Measurements from ENCODE around the gene HSP90B1. TPM values are rescaled to one million over a fixed set of nuclear protein-coding genes. Genes with fewer than 3 reads are reported as not detected.
A peak's percentile ranks its signal among the peaks of the same experiment; 100 is the strongest.

The HSP90B1 gene
- total and polyA plus RNA-seq, 4 donors, result 374 to 594 (median 433) TPM

DNA sequence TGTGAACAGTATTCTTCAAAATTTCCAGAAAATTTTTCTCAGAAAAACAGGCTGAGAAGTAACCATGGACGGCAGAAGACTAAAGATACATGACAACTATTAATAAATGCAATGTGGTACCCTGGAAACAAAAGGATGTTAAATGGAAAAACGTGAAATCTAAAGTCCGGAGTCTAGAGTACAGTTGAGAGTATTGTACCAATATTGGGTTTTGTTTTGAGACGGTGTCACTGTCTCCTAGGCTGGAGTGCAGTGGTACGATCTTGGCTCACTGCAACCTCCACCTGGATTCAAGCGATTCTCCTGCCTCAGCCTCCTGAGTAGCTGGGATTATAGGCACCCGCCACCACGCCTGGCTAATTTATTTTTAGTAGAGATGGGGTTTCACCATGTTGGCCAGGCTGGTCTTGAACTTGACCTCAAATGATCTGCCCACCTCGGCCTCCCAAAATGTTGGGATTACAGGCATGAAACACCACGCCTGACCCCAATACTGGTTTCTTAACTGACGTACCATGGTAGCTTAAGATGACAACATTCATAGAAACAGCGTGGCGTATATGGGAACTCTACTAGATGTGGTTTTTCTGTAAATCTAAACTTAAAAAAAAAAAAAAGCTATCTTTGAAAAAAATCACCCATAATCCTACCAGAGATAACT is 18.7 kb downstream of the HSP90B1 start:
- no peaks in the 10 kb centered on the region for H3K4me1 ChIP-seq (ENCODE audit: control insufficient read depth, insufficient read depth, low read length)
- WGBS (ENCODE audit: insufficient coverage), result 95% methylated on average over 5 of the region's 13 CpGs
- H3K27ac ChIP-seq (ENCODE audit: low read depth, low read length), result no peak overlapping the region
- no peak for DNase-seq (ENCODE audit: low read depth in 4 of 6, low spot score in 6 of 6)
- H3K9me3 ChIP-seq (ENCODE audit: control insufficient read depth, insufficient read depth, low read length), result no peaks in the 10 kb centered on the region
- peaks cover 26% of the 10 kb centered on the region for H3K36me3 ChIP-seq (ENCODE audit: control insufficient read depth, insufficient read depth, low read length)
- H3K27me3 ChIP-seq (ENCODE audit: control insufficient read depth, insufficient read depth, low read length), result no peaks in the 10 kb centered on the region
- H3K4me3 ChIP-seq (ENCODE audit: low read depth, low read length), result no peak overlapping the region

DNA sequence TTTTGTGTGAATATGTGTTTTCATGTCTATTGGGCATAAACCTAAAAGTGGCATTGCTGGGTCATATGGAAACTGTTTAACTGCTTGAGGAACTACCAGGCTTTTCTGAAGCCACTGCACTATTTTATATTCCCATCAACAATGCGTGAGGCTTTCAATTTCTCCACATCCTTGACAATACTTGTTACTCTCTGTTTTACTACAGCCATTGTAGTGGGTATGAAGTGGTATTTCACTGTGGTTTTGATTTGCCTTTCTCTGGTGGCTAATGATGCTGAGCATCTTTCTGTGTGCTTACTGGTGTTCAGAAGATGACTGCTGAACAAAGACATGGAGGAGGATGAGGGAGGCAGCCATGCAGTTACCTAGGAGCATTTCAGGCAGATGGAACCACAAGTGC is 22.3 kb downstream of the HSP90B1 start:
- Histone ChIP-seq H3K4me1 (ENCODE audit: control insufficient read depth, insufficient read depth, low read length) (peaks cover 15% of the 10 kb centered on the region), H3K27ac (ENCODE audit: low read depth, low read length) (no peak overlapping the region), H3K9me3 (ENCODE audit: control insufficient read depth, insufficient read depth, low read length) (no peaks in the 10 kb centered on the region), H3K27me3 (ENCODE audit: control insufficient read depth, insufficient read depth, low read length) (no peaks in the 10 kb centered on the region), H3K4me3 (ENCODE audit: low read depth, low read length) (no peak overlapping the region), H3K36me3 (ENCODE audit: control insufficient read depth, insufficient read depth, low read length) (peaks cover 10% of the 10 kb centered on the region)
- no CpG with 5 or more reads among the region's 1 CpG for WGBS (ENCODE audit: insufficient coverage)
- DNase-seq (ENCODE audit: low read depth in 4 of 6, low spot score in 6 of 6), result no peak

DNA sequence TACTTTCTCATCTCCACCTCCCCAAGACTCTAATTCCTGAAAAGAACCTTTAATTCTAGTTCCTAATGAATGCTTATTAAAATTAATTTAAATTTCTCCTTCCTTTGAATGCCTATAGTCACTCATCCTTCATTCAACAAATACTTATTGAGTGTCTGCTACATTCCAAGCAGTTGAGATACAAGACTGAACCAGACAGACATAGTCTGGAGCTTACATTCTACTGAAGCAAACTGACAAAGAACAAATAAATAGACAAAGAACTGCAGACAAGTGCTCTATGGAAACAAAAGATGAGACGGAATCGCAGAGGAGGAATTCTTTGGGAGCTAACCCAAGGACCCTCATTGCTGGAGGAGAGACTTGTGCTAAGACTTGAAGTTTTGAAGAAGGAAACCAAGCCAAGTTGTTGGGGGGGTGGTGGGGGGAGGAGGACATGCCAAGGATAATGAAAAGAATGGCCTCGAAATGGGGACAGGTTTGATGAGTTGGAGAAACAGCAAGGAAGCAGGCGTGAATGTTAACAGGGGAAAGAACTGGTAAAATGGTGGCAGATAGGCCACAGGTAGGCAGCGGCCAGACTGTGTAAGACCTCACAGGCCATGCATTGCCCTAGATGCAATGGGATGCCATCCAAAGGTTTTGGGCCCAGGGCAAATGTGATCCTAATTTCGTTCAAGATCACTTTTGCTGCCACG is 25.8 kb downstream of the HSP90B1 start:
- peak in 2 of 6 donors; percentile 15 to 26 for DNase-seq (ENCODE audit: low read depth in 4 of 6, low spot score in 6 of 6)

DNA sequence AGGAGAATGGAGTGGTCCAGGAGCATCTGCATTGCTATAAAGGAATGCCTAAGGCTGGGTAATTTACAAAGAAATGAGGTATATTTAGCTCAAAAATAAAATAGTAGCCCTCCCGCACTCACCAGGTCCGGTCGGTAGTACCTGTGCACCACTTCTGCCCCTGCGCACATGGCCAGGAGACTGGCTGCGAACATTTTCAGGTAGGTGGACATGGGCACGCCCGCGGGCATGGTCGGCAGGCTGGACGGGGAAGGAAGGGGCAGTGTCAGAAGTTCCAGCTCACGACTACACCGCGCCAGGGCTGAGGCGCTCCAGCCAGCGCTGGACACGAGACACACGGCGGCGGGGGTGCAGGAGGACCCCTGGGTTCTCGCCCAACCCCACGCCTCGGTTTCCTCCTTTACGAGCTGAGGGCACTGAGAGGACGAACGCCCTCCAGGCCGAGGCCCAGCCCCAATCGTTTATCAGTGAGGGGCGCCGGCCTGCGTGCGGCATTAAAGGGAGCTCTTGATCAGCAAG is 26.4 kb downstream of the HSP90B1 start:
- Histone ChIP-seq H3K27me3 (ENCODE audit: control insufficient read depth, insufficient read depth, low read length) (no peaks in the 10 kb centered on the region), H3K36me3 (ENCODE audit: control insufficient read depth, insufficient read depth, low read length) (peaks cover 4% of the 10 kb centered on the region), H3K9me3 (ENCODE audit: control insufficient read depth, insufficient read depth, low read length) (no peaks in the 10 kb centered on the region), H3K4me3 (ENCODE audit: low read depth, low read length) (peak overlapping the region; percentile 75), H3K4me1 (ENCODE audit: control insufficient read depth, insufficient read depth, low read length) (peaks cover 17% of the 10 kb centered on the region), H3K27ac (ENCODE audit: low read depth, low read length) (peak overlapping the region; percentile 98)
- DNase-seq (ENCODE audit: low read depth in 4 of 6, low spot score in 6 of 6), result no peak
- WGBS (ENCODE audit: insufficient coverage), result 0% methylated on average over 31 of the region's 31 CpGs

More for the DNA sequence above, 25.8 kb downstream of the HSP90B1 start:
- 7% methylated on average over 7 of the region's 7 CpGs for WGBS (ENCODE audit: insufficient coverage)
- peaks cover 4% of the 10 kb centered on the region for H3K36me3 ChIP-seq (ENCODE audit: control insufficient read depth, insufficient read depth, low read length)
- H3K27me3 ChIP-seq (ENCODE audit: control insufficient read depth, insufficient read depth, low read length), result no peaks in the 10 kb centered on the region
- H3K4me3 ChIP-seq (ENCODE audit: low read depth, low read length), result peak overlapping the region; percentile 75
- no peaks in the 10 kb centered on the region for H3K9me3 ChIP-seq (ENCODE audit: control insufficient read depth, insufficient read depth, low read length)
- H3K4me1 ChIP-seq (ENCODE audit: control insufficient read depth, insufficient read depth, low read length), result peaks cover 17% of the 10 kb centered on the region
- peak overlapping the region; percentile 98 for H3K27ac ChIP-seq (ENCODE audit: low read depth, low read length)

DNA sequence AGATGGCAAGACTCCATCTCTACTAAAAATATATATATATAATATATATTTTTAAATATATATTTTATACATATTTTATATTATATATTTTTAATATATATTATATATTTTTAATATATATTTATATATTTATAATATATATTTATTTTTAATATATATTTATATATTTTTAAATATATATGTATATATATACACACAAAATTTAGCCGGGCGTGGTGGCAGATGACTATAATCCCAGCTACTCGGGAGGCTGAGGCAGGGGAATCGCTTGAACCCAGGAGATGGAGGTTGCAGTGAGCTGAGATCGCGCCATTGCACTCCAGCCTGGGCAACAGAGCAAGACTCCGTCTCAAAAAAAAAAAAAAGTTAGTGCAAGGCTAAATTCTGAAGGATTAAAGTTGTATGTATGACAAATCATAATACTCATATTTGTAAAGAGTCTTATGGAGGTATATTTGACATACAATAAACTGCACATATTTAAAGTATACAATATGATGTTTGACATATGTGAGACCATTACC is 27.7 kb downstream of the HSP90B1 start:
- DNase-seq (ENCODE audit: low read depth in 4 of 6, low spot score in 6 of 6), result no peak
- Histone ChIP-seq H3K36me3 (ENCODE audit: control insufficient read depth, insufficient read depth, low read length) (no peaks in the 10 kb centered on the region), H3K27ac (ENCODE audit: low read depth, low read length) (peak overlapping the region; percentile 98), H3K9me3 (ENCODE audit: control insufficient read depth, insufficient read depth, low read length) (no peaks in the 10 kb centered on the region), H3K4me3 (ENCODE audit: low read depth, low read length) (peak overlapping the region; percentile 75), H3K4me1 (ENCODE audit: control insufficient read depth, insufficient read depth, low read length) (peaks cover 17% of the 10 kb centered on the region), H3K27me3 (ENCODE audit: control insufficient read depth, insufficient read depth, low read length) (no peaks in the 10 kb centered on the region)
- WGBS (ENCODE audit: insufficient coverage), result no CpG with 5 or more reads among the region's 7 CpGs

DNA sequence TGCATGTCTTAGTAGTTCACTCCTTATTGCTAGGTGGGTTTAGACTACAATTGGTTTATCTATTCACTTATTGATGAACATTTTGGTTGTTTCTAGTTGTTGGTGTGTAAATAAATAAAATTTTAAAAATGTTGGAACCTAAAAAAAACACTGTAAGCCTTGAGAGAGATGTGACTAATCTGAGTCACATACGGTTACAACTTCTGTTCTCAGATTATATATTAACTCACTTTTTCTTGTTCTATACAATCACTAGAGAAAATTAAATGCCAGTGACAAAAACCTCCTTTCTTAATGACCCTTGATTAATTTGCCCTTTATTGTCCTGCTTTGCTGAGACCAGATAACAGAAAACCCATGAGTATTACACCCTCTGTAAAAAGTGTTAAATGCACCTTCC is 28.4 kb downstream of the HSP90B1 start:
- H3K9me3 ChIP-seq (ENCODE audit: control insufficient read depth, insufficient read depth, low read length), result no peaks in the 10 kb centered on the region

DNA sequence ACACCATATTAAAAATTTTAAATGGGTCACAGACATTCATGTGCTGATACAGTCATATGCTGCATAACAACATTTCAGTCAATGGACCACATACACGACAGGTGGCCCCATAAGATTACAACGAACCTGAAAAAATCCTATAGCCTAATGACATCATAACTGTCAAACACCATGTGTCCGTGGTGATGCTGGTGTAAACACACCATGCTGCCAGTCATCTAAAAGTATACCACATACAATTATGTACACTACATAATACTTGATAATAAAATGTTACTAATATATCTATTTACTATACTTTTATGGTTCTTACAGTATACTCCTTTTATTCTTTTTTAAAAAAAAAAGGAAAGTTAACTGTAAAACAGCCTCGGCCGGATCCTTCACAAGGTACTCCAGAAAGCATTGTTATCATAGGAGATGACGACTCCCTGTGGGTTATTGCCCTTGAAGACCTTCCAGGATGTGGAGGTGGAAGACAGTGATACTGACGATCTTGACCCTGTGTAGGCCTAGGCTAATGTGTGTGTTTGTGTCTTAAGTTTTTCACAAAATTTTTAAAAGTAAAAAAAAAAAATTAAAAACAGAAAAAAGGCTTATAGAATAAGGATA is 30.5 kb downstream of the HSP90B1 start:
- Histone ChIP-seq H3K9me3 (ENCODE audit: control insufficient read depth, insufficient read depth, low read length) (no peaks in the 10 kb centered on the region), H3K36me3 (ENCODE audit: control insufficient read depth, insufficient read depth, low read length) (no peaks in the 10 kb centered on the region), H3K27me3 (ENCODE audit: control insufficient read depth, insufficient read depth, low read length) (no peaks in the 10 kb centered on the region), H3K4me3 (ENCODE audit: low read depth, low read length) (no peak overlapping the region), H3K27ac (ENCODE audit: low read depth, low read length) (no peak overlapping the region), H3K4me1 (ENCODE audit: control insufficient read depth, insufficient read depth, low read length) (peaks cover 17% of the 10 kb centered on the region)
- DNase-seq (ENCODE audit: low read depth in 4 of 6, low spot score in 6 of 6), result no peak
- 93% methylated on average over 2 of the region's 7 CpGs for WGBS (ENCODE audit: insufficient coverage)

More for the DNA sequence above, 28.4 kb downstream of the HSP90B1 start:
- Histone ChIP-seq H3K27ac (ENCODE audit: low read depth, low read length) (no peak overlapping the region), H3K4me1 (ENCODE audit: control insufficient read depth, insufficient read depth, low read length) (peaks cover 17% of the 10 kb centered on the region), H3K36me3 (ENCODE audit: control insufficient read depth, insufficient read depth, low read length) (no peaks in the 10 kb centered on the region), H3K27me3 (ENCODE audit: control insufficient read depth, insufficient read depth, low read length) (no peaks in the 10 kb centered on the region), H3K4me3 (ENCODE audit: low read depth, low read length) (no peak overlapping the region)
- DNase-seq (ENCODE audit: low read depth in 4 of 6, low spot score in 6 of 6), result no peak
- no CpG with 5 or more reads among the region's 1 CpG for WGBS (ENCODE audit: insufficient coverage)

DNA sequence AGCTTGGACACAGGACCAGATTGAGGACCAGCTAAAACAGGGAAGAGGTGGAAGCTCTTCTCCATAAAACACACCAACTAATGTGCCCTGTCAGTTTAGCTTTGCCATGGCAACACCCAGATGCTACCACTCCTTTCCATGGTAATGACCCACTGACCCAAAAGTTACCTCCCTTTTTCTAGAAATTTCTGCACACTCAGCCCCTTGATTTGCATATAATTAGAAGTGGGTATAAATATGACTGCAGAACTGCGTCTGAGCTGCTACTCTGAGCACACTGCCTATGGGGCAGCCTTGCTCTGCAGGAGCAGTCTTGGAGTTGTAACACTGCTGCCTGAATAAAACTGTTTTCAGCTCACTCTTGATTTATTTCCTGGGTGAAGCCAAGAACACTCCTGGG is 32.3 kb downstream of the HSP90B1 start:
- Histone ChIP-seq H3K9me3 (ENCODE audit: control insufficient read depth, insufficient read depth, low read length) (no peaks in the 10 kb centered on the region), H3K4me1 (ENCODE audit: control insufficient read depth, insufficient read depth, low read length) (peaks cover 9% of the 10 kb centered on the region), H3K4me3 (ENCODE audit: low read depth, low read length) (no peak overlapping the region), H3K36me3 (ENCODE audit: control insufficient read depth, insufficient read depth, low read length) (no peaks in the 10 kb centered on the region), H3K27me3 (ENCODE audit: control insufficient read depth, insufficient read depth, low read length) (no peaks in the 10 kb centered on the region), H3K27ac (ENCODE audit: low read depth, low read length) (no peak overlapping the region)
- no peak for DNase-seq (ENCODE audit: low read depth in 4 of 6, low spot score in 6 of 6)
- 50% methylated on average over 1 of the region's 1 CpG for WGBS (ENCODE audit: insufficient coverage)

DNA sequence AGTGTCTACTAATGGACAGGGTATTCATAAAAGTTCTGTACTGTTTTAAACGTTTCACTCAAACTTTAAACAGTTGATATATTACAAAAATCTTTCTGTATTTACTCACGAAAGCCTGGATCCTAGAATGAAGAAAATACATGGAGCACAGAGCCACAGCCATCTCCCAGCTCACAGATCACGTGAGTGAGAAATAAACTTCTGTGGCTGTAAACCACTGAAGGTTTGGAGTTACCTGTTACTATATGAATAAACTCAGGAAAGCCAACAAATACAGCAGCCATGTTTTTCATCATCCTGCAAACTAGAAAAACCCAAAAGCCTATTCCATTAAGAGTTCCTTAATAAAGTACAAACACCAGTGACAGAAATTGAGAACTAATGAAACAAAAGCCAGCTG is 34.6 kb downstream of the HSP90B1 start:
- Histone ChIP-seq H3K4me3 (ENCODE audit: low read depth, low read length) (peak overlapping the region; percentile 82), H3K9me3 (ENCODE audit: control insufficient read depth, insufficient read depth, low read length) (no peaks in the 10 kb centered on the region), H3K4me1 (ENCODE audit: control insufficient read depth, insufficient read depth, low read length) (peaks cover 6% of the 10 kb centered on the region), H3K36me3 (ENCODE audit: control insufficient read depth, insufficient read depth, low read length) (no peaks in the 10 kb centered on the region), H3K27ac (ENCODE audit: low read depth, low read length) (peak overlapping the region; percentile 95), H3K27me3 (ENCODE audit: control insufficient read depth, insufficient read depth, low read length) (no peaks in the 10 kb centered on the region)
- WGBS (ENCODE audit: insufficient coverage), result no CpG with 5 or more reads among the region's 3 CpGs
- no peak for DNase-seq (ENCODE audit: low read depth in 4 of 6, low spot score in 6 of 6)

Measured in spinal cord (tissue), 10 donors.